HG03575 (cell line): Measurements from ENCODE around the gene ZMYND11.
"Not testable (repeated sequence)": the region's sequence is repeated elsewhere in the genome, so short reads cannot be mapped to it uniquely, and the experiment has no call there.

Experiments
- ATAC-seq: cut with Tn5 transposase; IDR thresholded peaks from one replicate; pipeline ENCODE4 v1.9.1; 2021; ENCODE audit not compliant: unreplicated experiment, insufficient number of reproducible peaks, low FRiP score; ENCODE audit errors: extremely low read depth

The ZMYND11 gene

DNA sequence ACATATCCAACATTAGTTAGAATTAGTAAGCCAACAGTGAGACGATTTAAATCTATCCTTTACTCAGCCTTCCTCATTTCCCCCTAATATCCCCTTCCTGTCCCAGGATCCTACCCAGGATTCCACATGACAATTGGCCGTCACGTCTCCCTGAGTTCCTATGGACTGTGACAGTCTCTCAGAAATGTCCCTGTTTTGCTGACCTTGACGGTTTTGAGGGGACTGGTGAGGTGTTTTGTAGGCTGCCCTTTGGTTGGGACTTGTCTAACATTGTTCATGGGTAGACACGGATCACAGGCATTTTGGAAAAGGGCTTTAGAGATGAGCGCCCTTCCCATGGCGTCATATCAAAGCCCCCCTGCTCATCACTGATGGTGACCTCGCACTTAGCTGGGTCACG is 162.8 kb downstream of the ZMYND11 start:
- ATAC-seq, result no peak

DNA sequence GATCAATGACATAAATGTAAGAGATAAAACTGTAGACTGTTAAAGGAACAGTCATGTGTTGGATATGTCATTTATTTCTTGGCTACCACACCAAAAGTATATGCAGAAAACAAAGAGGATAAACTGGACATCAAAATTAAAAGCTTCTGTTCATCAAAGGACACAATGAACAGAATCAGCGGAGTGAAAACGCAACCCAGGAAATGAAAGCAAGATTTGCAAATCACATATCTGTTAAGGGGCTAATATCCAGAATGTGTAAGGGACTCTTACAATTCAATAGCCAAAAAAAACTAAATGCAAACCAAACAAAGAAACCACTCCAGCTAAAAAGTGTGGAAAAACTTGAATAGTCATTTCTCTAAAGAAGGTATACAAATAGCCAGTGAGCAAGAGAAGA is 164.3 kb downstream of the ZMYND11 start:
- no peak for ATAC-seq

DNA sequence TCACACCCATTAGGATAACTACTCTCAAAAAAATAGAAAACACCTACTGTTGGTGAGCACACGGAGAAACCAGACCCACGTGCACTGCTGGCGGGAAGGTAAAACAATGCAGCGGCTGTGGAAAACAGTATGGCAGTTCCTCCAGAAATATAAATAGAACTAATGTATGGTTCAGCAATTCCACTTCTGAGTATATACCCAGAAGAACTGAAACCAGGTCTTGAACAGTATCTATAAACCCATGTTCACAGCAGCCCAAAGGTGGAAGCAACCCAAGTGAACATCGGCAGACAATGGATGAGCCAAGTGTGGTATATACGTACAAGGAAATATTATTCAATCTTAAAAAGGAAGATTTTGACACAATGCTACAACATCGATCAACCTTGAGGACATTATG is 164.7 kb downstream of the ZMYND11 start:
- no peak for ATAC-seq

DNA sequence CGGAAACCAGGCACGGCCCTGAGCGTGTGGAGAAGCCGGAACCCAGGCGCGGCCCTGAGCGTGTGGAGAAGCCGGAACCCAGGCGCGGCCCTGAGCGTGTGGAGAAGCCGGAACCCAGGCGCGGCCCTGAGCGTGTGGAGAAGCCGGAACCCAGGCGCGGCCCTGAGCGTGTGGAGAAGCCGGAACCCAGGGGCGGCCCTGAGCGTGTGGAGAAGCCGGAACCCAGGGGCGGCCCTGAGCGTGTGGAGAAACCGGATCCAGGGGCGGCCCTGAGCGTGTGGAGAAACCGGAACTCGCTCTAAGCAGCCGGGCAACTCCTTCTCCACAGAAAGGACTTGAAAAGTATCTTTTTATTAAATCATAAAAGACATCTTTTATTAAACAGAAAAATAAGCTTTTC is 165.3 kb downstream of the ZMYND11 start:
- not testable (repeated sequence) for ATAC-seq

DNA sequence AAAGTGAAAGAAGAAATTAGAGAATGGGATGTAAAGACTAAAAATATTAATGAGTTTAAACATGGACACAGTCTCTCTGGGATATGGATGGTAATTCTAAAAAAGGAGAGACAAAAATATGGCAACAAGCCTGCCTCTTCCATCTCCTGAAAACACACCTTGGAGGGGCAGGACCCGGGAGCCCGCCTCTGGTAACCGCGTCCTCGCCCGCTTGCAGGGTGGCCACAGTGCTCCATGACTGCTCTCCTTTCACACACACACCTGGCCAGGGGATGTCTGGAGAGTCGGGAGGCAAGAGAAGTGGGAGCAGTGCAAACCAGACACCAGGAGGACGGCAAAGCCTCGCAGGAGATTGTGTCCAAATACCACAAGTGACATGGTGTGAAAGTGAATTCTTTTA is 166.3 kb downstream of the ZMYND11 start:
- no peak for ATAC-seq
